ENCODE data around the gene MAST1. TPM values are rescaled to one million over a fixed set of nuclear protein-coding genes. Genes with fewer than 3 reads are reported as not detected.
A peak's percentile ranks its signal among the peaks of the same experiment; 100 is the strongest.

Gene MAST1
- total and polyA plus RNA-seq, 2 experiments from 2014 or later = 13.9 to 19.9 TPM

GRCh38 chr19:12867120-12868099 is 29.1 kb downstream of the MAST1 start:
- ATAC-seq (peak; percentile 74), DNase-seq (ENCODE audit: low spot score) (peak; percentile 94)
- Histone ChIP-seq H3K4me1 (ENCODE audit: insufficient read depth) (peaks cover 21% of the 10 kb centered on the region), H3K4me2 (peak overlapping the region; percentile 95), H3K4me3 (peak overlapping the region; percentile 74), H3K79me2 (replicated peaks; ENCODE audit: insufficient read depth) (no peaks in the 10 kb centered on the region), H3K27me3 (ENCODE audit: insufficient read depth) (no peaks in the 10 kb centered on the region), H2AFZ (peak overlapping the region; percentile 97), H3F3A (replicated peaks; ENCODE audit: low read depth) (peaks cover 20% of the 10 kb centered on the region; the same call in 1 of the 2 replicates), H3K27ac (ENCODE audit: low read depth) (0 out of 2 replicates have a peak overlapping the region, but pooled peaks have one; percentile 63), H3K36me3 (ENCODE audit: insufficient read depth) (no peaks in the 10 kb centered on the region), H4K20me1 (replicated peaks; ENCODE audit: insufficient read depth) (no peaks in the 10 kb centered on the region; the same call in 1 of the 2 replicates), H3K9me2 (ENCODE audit: insufficient read depth) (no peaks in the 10 kb centered on the region)
- H3K9me3 Mint-ChIP-seq = peaks cover 7% of the 10 kb centered on the region
- H3K4me3 Mint-ChIP-seq = peak overlapping the region; percentile 75
- H3K4me1 Mint-ChIP-seq = peaks cover 27% of the 10 kb centered on the region
- H3K27me3 Mint-ChIP-seq (ENCODE audit: insufficient read depth, low read depth, poor library complexity) = peaks cover 6% of the 10 kb centered on the region
- peak overlapping the region; percentile 89 for H3K27ac Mint-ChIP-seq
- TF ChIP-seq CTCF (conservative IDR thresholded peaks at IDR 0.05; ENCODE audit: low read depth in 2 of 2) (peak in 1 of 2 experiments; percentile 26; a peak in 2 of 4 replicates), POLR2AphosphoS5 (IDR thresholded peaks at IDR 0.05; ENCODE audit: low read depth) (peak; percentile 69), STAT1 (IDR thresholded peaks at IDR 0.05; ENCODE audit: unreplicated experiment) (no peak), ZNF462 (CRISPR knock-in tag; IDR thresholded peaks at IDR 0.05) (no peak), JUNB (IDR thresholded peaks at IDR 0.05; ENCODE audit: unreplicated experiment) (no peak)
- H3K36me3 Mint-ChIP-seq (ENCODE audit: low read depth) = peaks cover 26% of the 10 kb centered on the region

Data from GM23338 (cell line).